Stomach (tissue), 9 donors: Measurements from ENCODE around the gene PRKCE. TPM values are rescaled to one million over a fixed set of nuclear protein-coding genes. Genes with fewer than 3 reads are reported as not detected.

Experiments
- DNase-seq, 2 donors: peaks; one replicate each; pipeline versions ENCODE4 v3.0.0 to v3.0.0-alpha.2; 2013 to 2019
- H3K27ac ChIP-seq, 5 donors: fragments of 200-600 bp in 4 of 5; sonication (generic) in 4 of 5; one replicate each; pipeline ENCODE4 v1.5.1; 2013 to 2019; ENCODE audit warnings: mild to moderate bottlenecking in 1 of 5, moderate library complexity in 1 of 5
- H3K27me3 ChIP-seq, 3 donors: fragments of 200-600 bp; sonication (generic); one replicate each; pipeline ENCODE4 v1.5.1; 2017 to 2019; ENCODE audit warnings: mixed run types in 1 of 3
- H3K36me3 ChIP-seq, 4 donors: fragments of 200-600 bp; sonication (generic); 1 replicate in 3 of 4; 2 replicates in 1 of 4; pipeline ENCODE4 v1.5.1; 2016 to 2019
- H3K4me1 ChIP-seq, 4 donors: fragments of 200-600 bp; sonication (generic); one replicate each; pipeline ENCODE4 v1.5.1; 2016 to 2019
- H3K4me3 ChIP-seq, 4 donors: fragments of 200-600 bp; sonication (generic) in 3 of 4; one replicate each; pipeline ENCODE4 v1.5.1; 2016 to 2019; ENCODE audit warnings: mild to moderate bottlenecking in 1 of 4
- H3K9me3 ChIP-seq, 4 donors: fragments of 200-600 bp; sonication (generic); one replicate each; pipeline ENCODE4 v1.5.1; 2016 to 2019
- CTCF ChIP-seq, 7 experiments: fragments of 450-650 bp in 4 of 7; fragments of 200-600 bp in 3 of 7; sonication (generic) in 3 of 7; IDR thresholded peaks; one replicate each; pipeline ENCODE4 v1.5.1; 2016 to 2019; ENCODE audit warnings: antibody characterized with exemption in 7 of 7, control low read depth in 2 of 7, mild to moderate bottlenecking in 1 of 7
- EP300 ChIP-seq: sonication (generic); formaldehyde crosslinking; IDR thresholded peaks from one replicate; pipeline ENCODE4 v1.6.1; 2017; ENCODE audit warnings: antibody characterized with exemption
- POLR2A ChIP-seq, 4 donors: fragments of 450-650 bp; IDR thresholded peaks; one replicate each; pipeline ENCODE4 v1.6.1; 2016; ENCODE audit warnings: antibody characterized with exemption in 4 of 4, control low read depth in 2 of 4, mild to moderate bottlenecking in 1 of 4, moderate library complexity in 1 of 4
- POLR2AphosphoS5 ChIP-seq, 3 donors: sonication (generic); formaldehyde crosslinking; IDR thresholded peaks; one replicate each; pipeline ENCODE4 v1.6.1; 2016; ENCODE audit warnings: antibody characterized with exemption in 3 of 3
- WGBS, 5 donors: extraction: QIAGEN DNeasy Blood & Tissue Kit in 3 of 5; methylation state at CpG; one replicate each; pipeline versions ENCODE4 v1.1.5 to v1.1.7; 2013 to 2018; 5-methylcytosine and 5-hydroxymethylcytosine counted together
- intact Hi-C: fragments of 100-400 bp; cut with DNase I; formaldehyde crosslinking; loops from one replicate; pipeline ENCODE4 v1.15.1; 2023; ENCODE audit warnings: low total_unique reads
- polyA plus RNA-seq, 3 donors: library from polyadenylated mRNA; stranded (reverse); fragments of 200-250 nt; gene quantifications; one replicate each; pipeline ENCODE4 v1.2.3, GENCODE V29; 2013
- total RNA-seq, 5 donors: library from RNA; depleted of rRNA; stranded (reverse); fragments of >200 nt; gene quantifications; one replicate each; pipeline versions ENCODE4 v1.1.0 to v1.2.3, GENCODE V29; 2014 to 2016
- donor health status: healthy with polysubstance abuse.
- donor health status: Bipolar disorder and iron deficiency.
- donor health status: healthy.

PRKCE gene
- total and polyA plus RNA-seq, 8 donors: 2.0 to 92.0 (median 10.0) TPM

- Histone ChIP-seq H3K27me3 (no peaks in the 10 kb centered on the region), H3K36me3 (no peaks in the 10 kb centered on the region), H3K9me3 (no peaks in the 10 kb centered on the region), H3K4me3 (no peak overlapping the region), H3K4me1 (peaks cover 11 to 42% (median 20%) of the 10 kb centered on the region in 4 donors), H3K27ac (no peak overlapping the region)
- WGBS, 5 donors: 86 to 93% (median 90%) methylated on average over 8 to 14 of the region's 14 CpGs
- intact Hi-C loops: no loop called here
- DNase-seq: no peak
- TF ChIP-seq POLR2A (IDR thresholded peaks at IDR 0.05) (no peak), EP300 (no peak), CTCF (IDR thresholded peaks at IDR 0.05) (no peak), POLR2AphosphoS5 (IDR thresholded peaks at IDR 0.05) (no peak)
Observed at GRCh38 chr2:46171996-46172546, 520.6 kb downstream of the PRKCE start.

DNA sequence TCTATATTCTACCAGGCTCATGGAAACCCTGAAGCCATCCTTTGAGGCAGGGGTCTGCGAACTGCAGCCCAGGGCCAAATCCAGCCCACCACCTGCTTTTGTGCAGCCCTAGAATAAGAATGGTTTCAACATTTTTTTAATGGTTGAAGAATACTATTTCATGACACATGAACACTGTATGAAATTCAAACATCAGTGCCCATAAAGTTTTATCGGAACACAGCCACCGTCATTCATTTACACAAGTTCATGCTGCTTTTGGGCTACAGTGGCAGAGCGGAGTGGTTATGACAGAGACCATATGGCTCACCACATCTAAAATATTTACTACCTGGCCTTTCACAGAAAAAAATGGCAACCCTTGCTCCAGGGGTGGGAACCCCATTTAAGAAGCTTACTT is 521.6 kb downstream of the PRKCE start:
- no peak for DNase-seq
- H3K4me3 ChIP-seq: no peak overlapping the region
- no peaks in the 10 kb centered on the region for H3K9me3 ChIP-seq
- intact Hi-C loops: no loop called here
- WGBS, 5 donors: 92 to 98% (median 97%) methylated on average over 4 of the region's 4 CpGs
- no peaks in the 10 kb centered on the region for H3K27me3 ChIP-seq
- no peaks in the 10 kb centered on the region for H3K36me3 ChIP-seq
- H3K4me1 ChIP-seq: peaks cover 11 to 42% (median 20%) of the 10 kb centered on the region in 4 donors
- TF ChIP-seq POLR2A (IDR thresholded peaks at IDR 0.05) (no peak), POLR2AphosphoS5 (IDR thresholded peaks at IDR 0.05) (no peak), CTCF (IDR thresholded peaks at IDR 0.05) (no peak), EP300 (no peak)
- no peak overlapping the region for H3K27ac ChIP-seq

DNA sequence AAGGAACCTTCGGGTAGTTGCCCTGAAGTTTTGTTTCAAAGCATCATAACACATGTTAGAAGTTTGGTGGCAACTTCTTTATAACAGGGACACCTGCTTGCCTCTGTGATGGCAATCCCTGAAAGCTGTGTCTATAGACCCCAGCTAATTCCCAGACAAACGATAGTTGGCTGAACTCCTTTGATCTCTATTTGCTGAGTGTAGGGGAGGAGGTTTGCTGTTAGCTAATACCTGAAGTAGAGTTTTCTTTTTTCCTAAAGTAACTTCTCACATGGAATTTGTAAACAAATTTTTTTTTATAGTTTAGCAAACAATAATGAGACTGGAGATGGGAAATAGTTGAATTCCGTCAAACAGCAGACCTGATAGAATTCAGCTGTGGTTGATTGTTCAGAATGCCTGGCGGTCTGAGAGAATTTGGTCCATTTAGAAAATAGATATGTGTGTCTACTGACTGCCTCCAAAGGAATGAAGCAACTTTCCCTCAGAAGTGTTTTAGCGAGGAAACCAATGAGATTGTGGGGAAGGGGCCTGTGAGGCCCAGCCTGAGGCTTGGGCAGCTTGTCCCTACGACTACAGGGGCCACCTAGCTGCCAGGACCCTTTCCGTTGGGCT is 522.3 kb downstream of the PRKCE start:
- H3K27ac ChIP-seq: no peak overlapping the region
- H3K27me3 ChIP-seq: no peaks in the 10 kb centered on the region
- peaks cover 11 to 45% (median 21%) of the 10 kb centered on the region in 4 donors for H3K4me1 ChIP-seq
- no peak for TF ChIP-seq POLR2A (IDR thresholded peaks at IDR 0.05)
- TF ChIP-seq POLR2AphosphoS5 (IDR thresholded peaks at IDR 0.05): no peak
- no peak for TF ChIP-seq EP300
- no peak for TF ChIP-seq CTCF (IDR thresholded peaks at IDR 0.05)
- 77 to 83% (median 79%) methylated on average over 7 of the region's 7 CpGs for whole genome bisulfite sequencing, 5 donors
- no peaks in the 10 kb centered on the region for H3K36me3 ChIP-seq
- H3K9me3 ChIP-seq: no peaks in the 10 kb centered on the region
- intact Hi-C loops: no loop called here
- no peak for DNase-seq
- no peak overlapping the region for H3K4me3 ChIP-seq

GRCh38 chr2:46174345-46175170 is 523.1 kb downstream of the PRKCE start:
- TF ChIP-seq POLR2A (IDR thresholded peaks at IDR 0.05) (no peak), EP300 (no peak), POLR2AphosphoS5 (IDR thresholded peaks at IDR 0.05) (no peak), CTCF (IDR thresholded peaks at IDR 0.05) (no peak)
- DNase-seq: no peak
- Histone ChIP-seq H3K4me1 (peaks cover 11 to 51% (median 24%) of the 10 kb centered on the region in 4 donors), H3K36me3 (no peaks in the 10 kb centered on the region), H3K27me3 (no peaks in the 10 kb centered on the region), H3K9me3 (no peaks in the 10 kb centered on the region), H3K27ac (no peak overlapping the region), H3K4me3 (no peak overlapping the region)
- 72 to 81% (median 78%) methylated on average over 14 of the region's 14 CpGs for WGBS, 5 donors
- intact Hi-C loops: no loop called here
